GM10266 (cell line): Measurements from ENCODE around the gene GIPC3.

Experiments used
- DNase-seq: peaks from one replicate; pipeline ENCODE4 v3.0.0; 2012; ENCODE audit errors: extremely low spot score
- TF ChIP-seq, protein P1 (sequence below): IDR thresholded peaks from 2 replicates; pipeline ENCODE4 v1.5.1; 2012; ENCODE audit warnings: mild to moderate bottlenecking, low read depth; ENCODE audit not compliant: control insufficient read depth, insufficient read depth; ENCODE audit errors: missing control alignments

The GIPC3 gene

DNA sequence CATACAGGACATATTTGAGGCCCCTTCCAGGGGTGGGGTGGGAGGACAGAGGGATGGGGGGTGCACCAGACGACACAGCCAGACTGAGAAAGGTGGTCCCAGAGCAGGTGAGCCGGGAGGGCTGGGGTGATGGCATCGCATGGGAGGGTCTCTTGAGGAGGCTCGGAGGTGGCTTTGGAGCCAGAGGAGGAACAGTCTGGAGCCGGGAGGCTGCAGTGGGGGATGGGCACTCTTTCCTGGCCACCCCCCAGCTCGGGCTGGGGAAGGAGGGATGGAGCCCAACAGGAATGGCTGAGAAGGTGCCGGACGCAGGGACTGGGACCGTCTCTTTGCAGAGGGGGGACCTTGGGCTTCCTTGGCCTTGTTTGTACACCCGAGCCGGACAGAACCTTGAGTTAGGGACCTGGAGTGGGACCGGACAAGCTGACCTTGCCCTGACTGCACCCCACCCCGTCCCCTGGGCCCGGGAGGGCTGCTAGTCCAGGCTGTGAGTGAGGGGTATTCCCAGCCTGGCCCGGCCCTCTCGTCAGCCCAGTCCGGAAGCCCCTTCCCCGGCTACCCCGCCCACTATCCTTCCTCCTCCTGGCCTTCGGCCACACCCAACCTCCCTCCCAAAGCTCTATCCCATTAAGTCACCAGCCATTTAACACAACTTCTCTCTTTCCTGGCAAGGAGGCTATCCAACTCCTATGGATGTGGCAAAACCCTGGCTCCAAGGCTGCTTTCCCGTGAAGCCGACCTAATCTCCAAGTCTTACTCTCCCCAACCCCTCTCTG is 22.2 kb downstream of the GIPC3 start:
- TF ChIP-seq, protein P1, sequence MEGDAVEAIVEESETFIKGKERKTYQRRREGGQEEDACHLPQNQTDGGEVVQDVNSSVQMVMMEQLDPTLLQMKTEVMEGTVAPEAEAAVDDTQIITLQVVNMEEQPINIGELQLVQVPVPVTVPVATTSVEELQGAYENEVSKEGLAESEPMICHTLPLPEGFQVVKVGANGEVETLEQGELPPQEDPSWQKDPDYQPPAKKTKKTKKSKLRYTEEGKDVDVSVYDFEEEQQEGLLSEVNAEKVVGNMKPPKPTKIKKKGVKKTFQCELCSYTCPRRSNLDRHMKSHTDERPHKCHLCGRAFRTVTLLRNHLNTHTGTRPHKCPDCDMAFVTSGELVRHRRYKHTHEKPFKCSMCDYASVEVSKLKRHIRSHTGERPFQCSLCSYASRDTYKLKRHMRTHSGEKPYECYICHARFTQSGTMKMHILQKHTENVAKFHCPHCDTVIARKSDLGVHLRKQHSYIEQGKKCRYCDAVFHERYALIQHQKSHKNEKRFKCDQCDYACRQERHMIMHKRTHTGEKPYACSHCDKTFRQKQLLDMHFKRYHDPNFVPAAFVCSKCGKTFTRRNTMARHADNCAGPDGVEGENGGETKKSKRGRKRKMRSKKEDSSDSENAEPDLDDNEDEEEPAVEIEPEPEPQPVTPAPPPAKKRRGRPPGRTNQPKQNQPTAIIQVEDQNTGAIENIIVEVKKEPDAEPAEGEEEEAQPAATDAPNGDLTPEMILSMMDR = no peak
- DNase-seq = no peak

DNA sequence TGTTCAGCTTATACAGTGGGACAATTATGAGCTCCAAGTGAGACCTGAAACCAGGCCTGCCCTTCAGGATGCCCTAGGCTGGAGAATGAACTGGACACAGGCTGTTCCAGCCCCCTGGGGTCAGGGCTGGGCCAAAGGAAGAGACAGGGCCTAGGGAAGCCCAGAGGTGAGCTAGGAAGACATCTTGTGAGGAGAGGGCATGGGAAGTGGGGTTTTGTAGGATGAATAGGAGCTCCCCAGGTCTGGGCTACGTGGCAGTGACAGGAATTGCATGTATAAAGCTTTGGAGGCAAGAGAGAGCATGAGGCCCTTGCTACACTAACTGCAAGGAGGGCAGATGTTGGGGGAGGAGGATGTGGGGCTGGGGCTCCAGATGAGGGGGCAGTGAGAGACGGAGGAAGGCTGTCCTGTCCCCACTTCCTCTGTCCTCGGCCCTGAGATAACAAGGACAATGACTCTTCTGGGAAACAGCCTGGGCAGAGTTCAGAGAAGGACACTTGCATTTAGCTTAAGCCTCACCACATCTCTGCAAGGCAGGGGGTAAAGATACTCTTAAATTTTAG is 22.9 kb downstream of the GIPC3 start:
- DNase-seq = no peak
- TF ChIP-seq, protein P1 = no peak

DNA sequence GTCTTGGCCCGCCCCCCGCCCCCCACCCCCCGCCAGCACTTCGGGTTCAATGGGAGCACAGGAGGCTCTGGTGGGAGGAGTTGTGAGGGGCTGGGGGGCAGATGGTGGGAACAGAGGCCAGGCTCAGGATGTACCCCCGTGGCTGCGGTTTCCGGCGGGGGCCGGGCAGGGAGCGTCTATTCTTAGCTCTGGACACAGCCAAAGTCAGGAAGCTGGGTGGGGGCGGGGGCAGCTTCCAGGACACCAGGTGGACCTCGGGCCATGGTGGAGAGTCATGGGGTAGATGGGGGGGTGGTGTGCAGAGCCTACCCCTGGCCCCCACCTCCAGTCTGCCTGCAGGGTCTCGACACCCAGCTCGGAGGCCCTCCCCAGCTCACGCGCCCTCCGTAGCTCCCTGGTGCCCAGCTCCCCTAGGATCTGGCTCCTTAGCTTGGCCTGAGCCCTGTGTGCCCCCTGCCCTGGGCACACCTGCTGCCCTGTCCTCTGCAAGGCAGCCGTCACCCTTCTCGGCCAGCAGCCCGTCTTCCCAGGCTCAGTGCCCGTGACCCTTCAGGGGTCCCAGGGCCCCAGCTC is 23.6 kb downstream of the GIPC3 start:
- DNase-seq = no peak
- TF ChIP-seq, protein P1 = no peak

DNA sequence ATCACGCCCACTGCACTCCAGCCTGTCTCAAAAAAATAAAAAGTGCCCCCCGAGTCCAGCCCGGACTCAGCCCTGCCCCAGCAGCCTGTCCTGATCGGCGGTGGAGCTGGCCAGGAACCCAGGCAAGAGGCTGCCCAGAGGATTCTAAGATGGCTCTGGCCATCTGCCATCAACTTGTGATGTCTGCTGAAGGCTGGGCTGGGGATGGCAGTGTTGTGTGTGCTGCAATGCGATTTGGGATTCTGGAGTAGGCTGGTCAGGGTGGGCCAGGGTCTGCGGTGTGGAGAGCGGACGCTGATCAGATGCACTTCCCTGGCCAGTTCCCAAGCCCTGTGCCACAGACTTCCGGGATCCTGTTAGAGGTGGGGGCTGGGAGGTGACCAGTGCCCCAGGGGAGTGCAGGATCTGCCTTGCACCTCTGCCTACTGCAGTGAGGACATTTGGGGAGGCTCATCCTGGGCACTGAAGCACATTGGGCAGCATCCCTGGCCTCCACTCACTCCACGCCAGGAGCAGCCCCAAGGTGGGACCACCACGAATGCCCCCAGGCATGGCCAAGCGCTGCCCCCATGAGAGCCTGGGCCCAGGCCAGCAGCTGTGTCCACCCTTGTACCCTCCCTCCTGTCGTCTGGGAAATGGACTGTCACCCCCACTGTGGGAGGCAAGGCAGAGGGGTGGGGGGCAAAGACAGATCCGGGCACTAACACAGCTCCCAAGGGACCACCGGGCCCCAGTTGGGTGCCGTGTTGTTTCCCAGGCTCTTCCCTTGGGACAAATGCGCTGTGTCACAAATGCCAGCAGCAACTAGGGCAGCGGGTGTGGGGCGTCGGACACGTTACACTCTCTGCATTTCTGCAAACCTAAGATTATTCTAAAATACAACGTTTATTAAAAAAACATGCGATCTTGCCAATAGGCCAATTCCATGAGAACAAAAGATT is 24.8 kb downstream of the GIPC3 start:
- TF ChIP-seq, protein P1 = no peak

DNA sequence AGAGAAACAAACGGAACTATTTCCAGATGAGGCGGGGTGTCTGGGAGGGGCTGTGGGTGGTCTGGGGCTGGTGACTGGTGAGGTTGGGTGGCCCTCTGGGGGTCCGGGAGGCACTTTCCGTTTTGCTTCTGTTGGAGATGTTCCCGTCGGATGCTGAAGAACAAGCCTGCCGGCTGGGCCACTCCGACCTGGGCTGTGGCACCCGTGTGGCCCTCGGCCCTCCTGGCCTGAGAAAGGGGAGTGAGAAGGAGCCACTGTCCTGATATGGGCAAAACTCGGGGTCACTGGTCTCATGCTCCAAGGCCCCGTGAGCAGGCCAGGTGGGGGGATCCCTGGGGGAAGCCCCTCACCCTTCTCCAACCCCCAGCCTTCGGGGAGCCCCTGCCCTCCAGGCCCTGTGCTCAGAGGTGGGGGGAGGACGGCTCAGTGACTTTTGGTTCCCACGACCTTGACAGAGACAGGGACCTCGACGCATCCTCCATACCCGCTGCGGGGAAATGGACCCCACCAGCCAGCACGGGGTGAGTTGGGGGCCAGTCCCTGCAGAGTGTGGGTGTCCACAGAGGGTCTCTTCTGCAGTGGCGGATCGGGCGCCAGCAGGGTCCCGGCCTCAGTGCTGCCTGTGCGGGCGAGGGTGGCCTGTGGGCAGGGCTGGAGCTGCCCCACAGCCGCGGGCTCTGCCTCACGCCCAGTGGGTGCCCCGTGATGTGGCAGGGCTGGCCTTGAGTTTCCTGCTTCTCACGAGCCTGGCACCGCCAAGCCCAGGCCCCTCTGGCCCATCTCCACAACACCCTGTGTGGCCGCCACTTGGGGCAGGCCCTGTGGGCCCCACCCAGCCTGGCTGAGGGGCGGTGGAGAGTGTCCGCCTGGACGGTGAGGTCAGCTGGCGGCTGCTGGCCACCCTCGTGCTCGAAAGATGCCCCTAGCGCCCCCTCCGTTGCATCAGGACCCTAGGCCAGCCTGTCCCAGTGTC is 25.8 kb downstream of the GIPC3 start:
- no peak for DNase-seq
- TF ChIP-seq, protein P1 = no peak

More for the DNA sequence above, 24.8 kb downstream of the GIPC3 start:
- DNase-seq = no peak

DNA sequence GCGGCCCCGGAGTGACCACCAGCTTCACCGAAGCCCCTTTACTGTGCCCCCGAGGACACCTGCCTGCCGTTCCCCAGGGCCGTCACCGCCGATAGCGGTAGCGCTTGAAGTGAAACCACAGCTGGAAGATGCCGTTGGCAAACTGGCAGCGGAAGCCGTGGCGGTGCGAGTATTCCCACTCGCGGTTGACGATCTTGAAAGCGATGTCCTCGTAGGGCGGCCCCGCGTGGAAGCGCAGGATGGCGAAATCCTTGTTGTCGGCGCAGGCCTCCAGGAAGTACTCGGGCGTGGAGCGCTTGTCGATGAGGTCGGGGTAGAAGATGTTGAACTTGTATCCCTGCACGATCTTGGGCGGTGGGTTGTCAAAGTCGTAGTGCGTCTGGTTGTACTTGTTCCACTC is 26.6 kb downstream of the GIPC3 start:
- DNase-seq = no peak
- TF ChIP-seq, protein P1 = no peak
